HK-2 (cell line): ENCODE measurements around the gene ERFE.

Source experiments
- DNase-seq: peaks from one replicate; pipeline ENCODE4 v3.0.0-alpha.2; 2018; ENCODE audit not compliant: unreplicated experiment

Gene ERFE

DNA sequence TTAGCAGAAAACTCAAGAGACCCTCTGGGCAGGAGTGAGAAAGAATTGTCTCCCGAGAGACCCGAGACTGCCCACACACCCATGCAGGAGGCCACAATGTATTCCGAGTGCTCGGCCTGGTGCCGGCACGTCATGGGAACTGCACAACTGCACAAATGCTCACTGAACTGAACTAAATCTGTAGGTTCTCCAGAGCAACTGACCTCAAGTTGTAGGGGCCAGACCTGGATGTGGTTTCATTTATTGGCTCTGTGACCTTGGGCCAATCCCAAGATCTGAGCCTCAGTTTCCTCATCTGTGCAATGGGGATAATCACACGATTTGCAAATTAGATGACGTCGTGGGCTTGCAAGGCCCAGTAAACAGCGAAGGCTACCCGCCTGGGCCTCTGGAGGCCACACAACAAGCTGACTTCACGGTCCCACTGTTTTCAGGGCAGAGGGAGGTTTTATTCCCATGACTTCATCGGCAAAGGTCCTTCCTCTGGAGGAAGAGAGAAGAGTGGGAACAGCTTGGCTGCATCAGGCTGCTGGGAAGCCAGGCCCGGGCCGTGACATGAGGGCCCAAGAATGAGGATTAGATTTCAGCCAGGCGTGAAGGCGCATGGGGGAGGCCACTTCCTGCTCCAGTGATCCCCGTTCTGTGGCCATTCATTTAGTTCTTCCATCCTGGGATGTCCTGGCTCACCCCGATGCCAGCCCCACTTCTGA lies 3.6 kb upstream of the ERFE start:
- peak; percentile 93 for DNase-seq

DNA sequence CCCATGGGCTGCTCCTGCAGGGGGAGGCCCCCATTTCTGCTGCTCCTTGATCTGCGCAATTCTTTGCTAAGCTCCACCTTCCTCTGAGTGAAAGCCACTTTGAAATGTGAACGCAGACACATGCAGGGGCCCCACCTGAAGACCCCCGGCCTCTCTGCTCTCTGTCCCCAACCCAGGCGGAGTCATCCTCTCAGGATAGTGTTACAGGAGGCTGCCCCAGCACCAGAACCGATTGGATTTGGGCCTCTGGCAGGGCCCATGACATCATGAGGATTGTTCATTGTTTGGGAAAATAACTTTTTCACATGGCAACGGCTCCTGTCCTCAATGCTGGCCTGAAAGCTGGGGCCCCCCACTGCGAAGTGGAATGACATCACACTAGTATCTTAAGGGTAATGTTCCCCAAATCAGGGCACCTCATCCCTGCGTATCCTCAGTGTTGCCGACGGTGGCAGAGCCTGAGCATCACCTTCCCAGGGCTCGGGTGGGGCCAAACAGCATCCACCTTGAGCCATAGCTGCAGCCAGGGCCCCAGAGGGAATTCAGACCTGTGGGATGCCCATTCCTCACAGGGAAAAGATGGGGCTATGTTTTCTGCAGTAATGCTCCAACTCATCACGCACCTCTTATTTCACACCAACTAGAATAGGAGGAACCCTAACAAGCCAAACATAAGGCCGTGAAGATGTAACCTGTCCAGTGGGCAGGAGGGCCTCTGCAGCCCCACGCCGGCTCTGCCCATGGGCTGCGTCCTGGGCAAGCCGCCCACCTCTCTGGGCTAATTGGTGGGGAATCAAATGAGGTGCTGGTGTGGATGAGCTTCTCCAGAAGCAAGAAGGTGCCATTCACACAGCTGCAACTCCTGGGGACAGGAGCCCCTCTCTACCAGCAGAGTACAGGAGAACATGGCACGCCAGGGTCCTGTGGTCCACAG lies 2.7 kb upstream of the ERFE start:
- DNase-seq, result no peak

DNA sequence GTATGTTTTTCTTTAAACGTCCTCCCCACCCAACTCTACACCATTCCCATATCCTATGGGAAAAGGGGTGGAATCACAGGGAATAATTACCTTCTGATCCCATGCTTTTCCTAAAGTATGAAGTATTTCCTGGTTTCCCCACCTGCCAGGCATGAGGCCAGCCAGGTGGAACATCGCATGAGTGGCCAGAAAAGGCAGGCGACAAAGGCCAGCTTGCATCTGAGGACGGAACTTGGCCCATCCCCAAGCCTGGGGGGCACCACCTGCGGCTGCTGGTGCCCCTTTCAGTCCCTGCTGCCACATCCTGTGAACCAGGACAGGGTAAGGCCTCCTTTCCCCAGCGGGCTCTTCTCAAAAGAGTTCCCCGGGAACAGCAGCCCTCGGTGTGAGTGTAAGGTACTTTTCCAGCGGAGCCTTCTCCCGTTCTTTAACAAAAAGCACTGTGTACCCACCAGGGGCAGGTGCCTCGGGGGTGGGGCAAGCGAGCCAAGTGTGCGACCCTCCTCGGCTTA lies 1.2 kb upstream of the ERFE start:
- no peak for DNase-seq

DNA sequence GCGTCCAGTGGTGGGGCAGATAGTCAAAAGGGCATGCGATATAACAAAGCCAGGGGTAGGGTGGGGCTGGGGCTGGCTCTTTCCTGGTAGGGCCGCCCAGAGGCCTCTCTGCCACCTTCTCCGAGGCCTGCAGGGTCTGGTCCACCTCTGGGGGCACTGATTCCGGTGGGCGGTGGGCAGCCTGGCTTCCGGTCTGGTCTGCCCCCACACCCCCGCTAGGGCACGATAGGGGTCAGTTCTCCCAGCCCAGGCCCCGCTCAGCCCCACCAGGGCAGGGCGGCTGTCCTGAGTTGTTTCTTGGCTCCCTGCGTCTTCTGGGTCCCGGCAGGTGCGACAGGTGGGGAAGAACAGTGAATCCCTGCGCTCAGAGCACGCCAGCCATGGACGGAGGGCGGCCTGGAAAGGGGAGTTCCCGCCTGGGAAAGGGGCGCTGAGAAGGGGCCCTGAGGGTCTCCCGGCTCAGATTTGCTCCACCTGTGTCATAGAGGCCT lies 707 bp upstream of the ERFE start:
- DNase-seq, result no peak

DNA sequence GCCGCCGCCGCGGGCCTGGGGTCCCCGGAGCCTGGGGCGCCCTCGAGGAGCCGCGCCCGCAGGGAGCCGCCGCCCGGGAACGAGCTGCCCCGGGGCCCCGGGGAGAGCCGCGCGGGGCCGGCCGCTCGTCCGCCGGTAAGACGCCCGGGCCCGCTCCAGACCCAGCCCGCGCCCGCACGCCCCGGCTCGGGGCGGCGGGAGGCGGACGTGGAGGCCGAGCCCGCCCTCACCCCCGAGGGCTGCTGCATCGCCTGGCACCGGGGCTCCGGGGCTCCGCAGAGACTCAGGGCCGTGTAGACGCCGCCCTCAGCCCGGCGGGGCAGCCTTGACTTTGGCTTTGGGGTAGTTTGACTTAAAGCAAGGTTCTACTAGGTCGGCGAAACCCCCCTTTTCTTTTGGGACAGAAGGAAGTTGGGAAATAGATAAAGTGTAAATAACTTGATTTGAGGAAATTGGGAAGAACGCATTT lies 335 bp downstream of the ERFE start:
- DNase-seq, result peak; percentile 49

DNA sequence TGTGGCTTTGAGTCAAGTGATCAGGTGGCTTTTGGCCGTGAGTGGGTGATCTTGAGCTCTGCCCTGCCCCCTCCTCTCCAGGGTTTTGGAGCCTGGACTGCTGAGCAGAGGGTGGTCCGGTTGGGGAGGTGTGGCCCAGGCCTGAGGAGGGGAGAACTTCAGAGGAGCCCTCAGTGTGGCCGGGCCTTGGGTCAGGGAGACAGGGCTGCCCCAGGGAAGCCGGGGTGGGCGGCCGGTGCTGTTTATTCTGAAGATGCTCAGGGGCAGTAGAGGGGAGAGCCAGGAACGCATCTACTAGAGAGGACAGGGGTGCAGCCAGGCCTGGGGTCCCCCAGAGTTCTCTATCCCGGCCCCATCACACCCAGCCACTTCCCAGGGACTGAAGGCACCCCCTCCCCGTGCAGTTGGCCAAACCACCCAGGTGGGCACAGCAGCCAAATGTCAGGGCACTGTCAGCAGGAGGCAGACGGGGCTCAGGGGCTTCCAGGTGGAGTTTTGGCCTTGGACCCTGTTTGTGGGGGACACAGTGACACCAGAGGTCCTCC lies 963 bp downstream of the ERFE start:
- DNase-seq, result no peak

DNA sequence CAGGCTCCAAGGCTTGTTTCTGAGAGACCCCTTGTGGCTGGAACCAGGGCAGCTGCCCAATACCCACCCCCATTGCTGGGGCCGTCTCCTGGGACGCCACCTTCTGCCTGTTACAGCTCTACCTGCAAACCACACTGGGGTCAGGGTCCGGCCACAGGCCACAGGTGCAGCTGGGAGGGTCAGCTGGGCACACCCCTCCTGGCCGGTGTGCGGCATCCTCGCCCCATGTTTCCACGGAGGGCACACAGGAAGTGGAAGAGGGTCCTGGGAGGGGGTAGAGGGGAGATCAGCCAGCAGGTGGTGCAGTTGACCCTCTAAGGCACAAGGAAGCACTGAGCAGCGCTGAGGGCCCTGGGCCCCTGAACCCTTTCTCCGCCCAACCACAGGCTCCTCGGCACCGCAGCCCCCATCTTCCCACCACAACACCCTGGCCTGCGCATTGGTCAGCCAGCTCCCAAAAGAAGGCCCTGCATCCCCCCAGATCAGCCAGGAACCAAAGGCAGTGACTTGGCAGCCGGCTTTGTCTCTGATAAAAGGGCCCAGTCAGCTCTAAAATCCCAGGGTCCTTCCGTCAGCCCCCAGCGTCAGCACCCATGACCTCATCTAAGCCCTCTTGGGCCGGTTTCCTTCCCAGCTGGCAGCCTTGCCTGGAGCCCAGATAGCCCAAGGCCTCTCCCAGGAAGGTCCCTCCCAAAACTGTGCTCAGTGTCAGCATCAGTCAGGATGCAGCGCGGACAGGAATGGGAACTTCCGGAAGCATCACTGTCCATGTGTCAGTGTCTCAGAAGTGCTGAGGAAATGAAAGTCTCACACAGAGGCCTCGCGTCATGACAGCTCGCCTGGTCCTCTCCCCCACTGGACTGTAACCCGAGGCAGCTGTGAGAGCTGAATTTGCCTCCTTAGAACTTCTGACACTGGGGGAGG lies 1.7 kb downstream of the ERFE start:
- peak; percentile 41 for DNase-seq

DNA sequence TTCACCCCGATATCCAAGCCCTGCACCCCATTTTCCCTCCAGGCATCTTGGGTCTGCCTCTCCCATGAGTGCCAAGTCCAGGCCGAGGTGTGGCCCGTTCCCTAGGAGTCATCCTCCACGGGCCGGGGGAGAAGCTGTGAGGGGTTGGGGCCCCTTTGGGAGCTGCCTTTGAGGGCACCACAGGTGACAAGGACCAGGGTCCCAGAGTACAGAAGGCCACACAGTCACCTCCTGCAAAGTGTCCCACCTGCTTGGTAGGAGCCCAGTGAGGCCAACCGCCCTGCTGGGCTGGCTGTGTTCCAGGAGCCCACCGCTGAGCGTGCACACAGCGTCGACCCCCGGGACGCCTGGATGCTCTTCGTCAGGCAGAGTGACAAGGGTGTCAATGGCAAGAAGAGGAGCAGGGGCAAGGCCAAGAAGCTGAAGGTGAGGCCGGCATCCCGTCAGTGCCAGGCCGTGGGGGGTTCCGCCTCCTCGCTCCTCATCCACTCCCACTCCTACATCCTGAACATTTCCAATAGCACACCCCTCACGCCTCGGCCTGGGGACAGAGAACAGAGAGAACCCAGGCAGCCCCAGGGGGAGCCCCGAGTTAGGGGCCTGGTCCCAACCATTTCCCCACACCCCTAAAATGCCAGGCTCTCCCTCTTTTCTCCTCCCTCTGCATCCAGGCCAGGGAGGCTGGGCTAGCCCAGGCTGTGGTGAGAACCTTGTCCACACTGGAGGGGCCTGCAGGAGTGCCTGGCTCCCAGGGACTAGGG lies 2.7 kb downstream of the ERFE start:
- DNase-seq, result no peak

DNA sequence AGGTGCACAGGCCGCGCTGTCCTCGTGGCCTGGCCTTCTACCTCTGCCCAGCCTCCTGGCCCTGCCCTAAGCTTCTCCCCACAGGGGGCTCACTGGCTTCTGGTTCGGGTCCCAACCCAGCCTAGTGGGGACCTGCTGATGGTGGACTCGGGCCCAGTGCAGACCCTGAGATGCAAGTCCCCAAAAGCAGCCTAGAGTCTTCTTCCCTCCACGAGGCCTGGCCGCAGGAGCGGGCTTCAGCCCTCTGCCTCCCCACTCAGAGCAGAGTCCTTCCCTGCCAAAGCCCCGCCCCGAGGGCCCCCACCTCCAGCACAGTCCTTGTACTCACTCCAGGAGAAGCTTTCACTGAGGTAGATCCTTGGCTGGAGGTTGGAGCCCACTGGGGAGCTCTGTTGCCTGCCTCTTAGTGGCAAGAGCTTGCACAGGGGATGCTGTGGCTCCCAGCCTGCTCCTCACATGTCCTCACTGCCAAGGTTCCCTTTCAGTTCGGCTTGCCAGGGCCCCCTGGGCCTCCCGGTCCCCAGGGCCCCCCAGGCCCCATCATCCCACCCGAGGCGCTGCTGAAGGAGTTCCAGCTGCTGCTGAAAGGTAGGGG lies 3.6 kb downstream of the ERFE start:
- no peak for DNase-seq

DNA sequence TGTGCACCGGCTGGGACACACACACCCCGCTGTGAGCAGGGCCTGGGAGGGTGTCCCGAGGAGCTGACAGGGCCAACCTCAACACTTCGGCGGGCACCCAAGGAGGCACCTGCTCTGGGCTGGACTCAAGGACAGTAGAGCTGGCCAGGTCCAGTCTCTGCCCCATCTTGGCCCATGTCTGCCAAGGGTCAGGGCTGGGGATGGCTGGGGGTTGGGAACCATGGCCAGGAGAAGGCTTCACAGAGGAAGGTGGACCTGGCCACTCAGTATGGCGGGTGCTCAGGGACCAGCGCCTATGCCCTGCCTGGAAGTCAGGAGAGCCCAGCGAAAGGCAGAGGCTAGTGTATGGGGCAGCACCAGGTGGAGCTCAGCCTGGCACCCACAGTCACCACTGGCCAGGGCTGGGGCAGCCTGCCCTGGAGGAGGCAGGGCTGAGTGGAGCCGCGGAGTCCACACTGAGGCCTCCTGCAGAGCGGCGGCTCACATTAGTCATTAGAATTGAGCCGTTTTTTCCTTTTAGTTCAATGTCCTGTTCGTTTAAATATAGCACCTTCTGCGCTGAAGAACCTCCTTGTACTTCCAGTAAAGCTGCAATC lies 4.2 kb downstream of the ERFE start:
- DNase-seq, result no peak

DNA sequence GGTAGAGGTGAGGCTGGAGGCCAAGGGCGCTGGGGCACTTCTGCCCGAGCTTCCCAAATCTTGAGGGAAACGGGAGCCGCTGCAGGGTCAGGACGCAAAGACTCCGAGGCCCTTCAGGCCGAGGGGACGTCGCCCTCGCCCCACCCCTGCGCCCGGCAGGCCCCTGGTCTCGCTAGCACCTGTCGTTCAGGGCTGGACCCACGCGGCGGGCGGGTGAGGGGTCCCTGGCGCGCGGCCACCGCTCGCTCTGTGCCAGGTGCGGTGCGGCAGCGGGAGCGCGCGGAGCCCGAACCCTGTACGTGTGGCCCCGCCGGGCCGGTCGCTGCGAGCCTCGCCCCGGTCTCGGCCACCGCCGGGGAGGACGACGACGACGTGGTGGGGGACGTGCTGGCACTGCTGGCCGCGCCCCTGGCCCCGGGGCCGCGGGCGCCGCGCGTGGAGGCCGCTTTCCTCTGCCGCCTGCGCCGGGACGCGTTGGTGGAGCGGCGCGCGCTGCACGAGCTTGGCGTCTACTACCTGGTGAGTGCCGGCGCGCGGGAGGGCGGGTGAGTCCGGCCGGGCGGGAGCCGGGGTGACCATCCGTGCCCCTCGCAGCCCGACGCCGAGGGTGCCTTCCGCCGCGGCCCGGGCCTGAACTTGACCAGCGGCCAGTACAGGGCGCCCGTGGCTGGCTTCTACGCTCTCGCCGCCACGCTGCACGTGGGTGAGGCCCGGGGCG lies 4.9 kb downstream of the ERFE start:
- no peak for DNase-seq

DNA sequence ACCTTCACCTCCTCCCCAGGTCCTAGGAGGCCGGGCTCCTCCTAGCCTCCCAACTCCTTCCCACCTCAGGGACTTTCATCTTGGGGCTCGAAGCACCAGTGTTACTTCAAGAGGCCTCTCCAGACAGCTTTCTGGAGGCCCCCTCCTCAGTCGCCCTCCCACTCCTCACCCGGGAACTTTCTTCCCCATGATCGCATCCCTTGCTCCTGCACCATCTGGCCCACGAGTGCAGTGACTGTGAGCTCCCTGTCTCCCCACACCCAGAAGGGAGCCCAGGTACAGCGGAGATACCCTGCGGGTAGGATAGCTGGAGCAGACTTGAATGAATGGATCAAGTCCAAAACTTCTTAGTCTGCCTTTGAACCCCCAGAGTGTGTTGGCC lies 6.1 kb downstream of the ERFE start:
- no peak for DNase-seq

DNA sequence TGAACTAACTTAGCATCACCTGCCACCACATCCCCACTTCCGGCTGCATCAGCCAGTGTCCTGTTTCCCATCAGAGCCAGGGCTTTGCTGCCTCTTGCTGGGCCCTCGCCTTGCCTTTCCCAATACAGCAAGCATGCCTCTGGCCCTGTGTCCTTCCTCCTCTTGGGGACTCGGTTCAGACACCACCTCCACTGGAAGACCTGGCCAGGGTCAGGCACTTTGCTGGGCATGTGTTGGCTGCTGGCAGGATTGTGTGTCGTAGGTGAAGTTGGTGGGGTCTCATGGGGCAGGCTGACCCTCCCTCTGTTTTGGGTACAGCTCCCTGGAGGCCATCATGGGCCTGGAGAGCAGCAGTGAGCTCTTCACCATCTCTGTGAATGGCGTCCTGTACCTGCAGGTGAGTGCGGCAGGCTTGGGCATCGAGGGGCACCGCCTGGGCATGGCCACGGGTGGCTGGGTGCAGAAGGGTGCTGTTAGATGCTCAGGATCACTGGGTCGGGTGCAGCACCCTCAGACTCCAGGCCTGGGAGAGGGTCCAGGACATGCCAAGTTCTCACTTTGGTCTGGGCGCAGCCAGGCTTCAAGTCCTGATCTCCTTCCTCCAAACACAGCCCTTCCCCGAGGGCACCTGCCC lies 6.6 kb downstream of the ERFE start:
- DNase-seq, result no peak

DNA sequence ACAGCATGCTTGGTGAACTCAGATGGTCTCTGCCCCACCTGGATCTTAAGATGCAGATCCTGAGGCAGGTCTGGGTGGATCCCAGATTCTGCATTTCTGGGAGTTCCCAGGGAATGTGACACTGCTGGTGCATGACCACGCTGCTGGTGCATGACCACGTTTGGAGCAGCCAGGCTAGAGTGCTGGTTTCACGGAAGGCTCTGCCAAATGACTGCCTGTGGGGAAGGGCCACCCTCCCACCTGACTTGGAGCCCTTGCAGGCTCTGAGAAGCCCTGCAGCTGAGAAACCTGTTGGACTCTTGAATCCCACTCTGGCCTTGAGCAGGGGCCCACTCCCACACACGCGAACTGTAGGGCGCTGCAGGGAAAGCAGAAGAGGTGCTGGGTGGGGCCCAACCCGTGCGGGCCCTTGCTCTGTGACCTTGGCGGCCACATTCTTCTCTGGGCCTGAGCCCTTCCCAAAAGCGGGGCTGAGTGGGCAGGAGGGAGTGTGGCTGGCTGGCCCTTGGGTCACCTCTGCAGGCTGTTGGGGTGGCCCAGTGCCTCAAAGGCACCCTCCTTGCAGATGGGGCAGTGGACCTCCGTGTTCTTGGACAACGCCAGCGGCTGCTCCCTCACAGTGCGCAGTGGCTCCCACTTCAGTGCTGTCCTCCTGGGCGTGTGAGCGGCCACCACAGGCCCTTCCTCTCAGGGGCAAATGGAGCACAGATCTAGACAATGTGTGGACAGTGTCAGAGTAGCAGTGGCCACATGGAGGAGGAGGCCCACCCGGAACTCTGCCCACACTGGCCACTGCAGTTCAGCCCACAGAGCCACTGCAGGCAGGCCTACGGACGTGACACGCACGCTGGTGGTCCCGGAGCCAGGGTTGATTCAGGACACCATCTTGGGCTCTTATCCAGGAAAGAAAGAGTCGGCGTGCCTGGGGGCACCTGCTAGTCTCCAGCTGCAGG lies 7.9 kb downstream of the ERFE start:
- DNase-seq, result no peak

DNA sequence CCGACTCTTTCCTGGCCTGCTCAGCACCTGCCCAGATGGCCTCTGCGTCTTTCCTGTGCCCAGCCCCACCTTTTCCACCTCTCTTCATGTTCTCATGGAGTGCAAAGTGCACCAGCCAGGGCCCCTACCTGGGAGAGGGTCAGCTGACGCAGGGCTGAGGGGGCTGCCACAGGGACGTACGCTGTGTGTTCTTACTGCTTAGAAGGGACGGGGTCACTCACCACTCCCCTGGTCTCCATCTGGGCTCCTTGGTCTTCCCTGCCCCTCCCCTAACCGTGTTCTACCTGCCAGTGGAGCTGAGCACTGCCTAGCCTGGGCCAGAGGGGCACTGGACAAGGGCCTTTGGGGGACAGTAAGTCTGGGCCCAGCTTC lies 8.6 kb downstream of the ERFE start:
- DNase-seq, result no peak

DNA sequence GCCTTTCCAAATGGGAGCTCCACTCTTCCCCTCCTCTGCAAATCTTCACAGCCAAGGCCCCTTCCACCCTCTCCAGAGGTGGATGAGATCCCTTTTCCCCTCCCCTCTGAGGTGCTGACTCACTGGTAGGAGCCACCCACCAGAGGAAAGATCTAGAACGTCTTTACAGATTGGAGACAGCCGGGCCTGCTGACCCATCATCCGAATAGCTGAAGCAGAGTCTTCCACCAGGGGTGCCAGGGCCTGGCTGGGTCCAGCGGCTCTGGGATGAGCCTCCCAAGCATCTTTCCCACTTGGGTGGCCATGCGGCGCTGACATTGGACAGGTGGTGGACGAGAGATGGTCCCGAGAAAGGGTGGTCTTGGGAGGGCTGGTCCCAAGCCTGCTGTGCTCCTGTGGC lies 9.0 kb downstream of the ERFE start:
- DNase-seq, result no peak
